Gastrocnemius medialis (tissue), 4 donors: ENCODE measurements around the gene RORC.

Experiments used
- POLR2A ChIP-seq, 2 donors: fragments of 450-650 bp; IDR thresholded peaks; one replicate each; pipeline ENCODE4 v1.6.1; 2017; ENCODE audit warnings: antibody characterized with exemption in 2 of 2, mild to moderate bottlenecking in 2 of 2, moderate library complexity in 2 of 2
- TF ChIP-seq, protein P1 (sequence below), 5 experiments: fragments of 450-650 bp in 3 of 5; fragments of 200-600 bp in 2 of 5; sonication (generic) in 2 of 5; IDR thresholded peaks in 4 of 5; conservative IDR thresholded peaks in 1 of 5; 1 replicate in 4 of 5; 2 replicates in 1 of 5; pipeline ENCODE4 v1.5.1; 2016 to 2019; ENCODE audit warnings: antibody characterized with exemption in 5 of 5, mild to moderate bottlenecking in 3 of 5, moderate library complexity in 3 of 5

DNA sequence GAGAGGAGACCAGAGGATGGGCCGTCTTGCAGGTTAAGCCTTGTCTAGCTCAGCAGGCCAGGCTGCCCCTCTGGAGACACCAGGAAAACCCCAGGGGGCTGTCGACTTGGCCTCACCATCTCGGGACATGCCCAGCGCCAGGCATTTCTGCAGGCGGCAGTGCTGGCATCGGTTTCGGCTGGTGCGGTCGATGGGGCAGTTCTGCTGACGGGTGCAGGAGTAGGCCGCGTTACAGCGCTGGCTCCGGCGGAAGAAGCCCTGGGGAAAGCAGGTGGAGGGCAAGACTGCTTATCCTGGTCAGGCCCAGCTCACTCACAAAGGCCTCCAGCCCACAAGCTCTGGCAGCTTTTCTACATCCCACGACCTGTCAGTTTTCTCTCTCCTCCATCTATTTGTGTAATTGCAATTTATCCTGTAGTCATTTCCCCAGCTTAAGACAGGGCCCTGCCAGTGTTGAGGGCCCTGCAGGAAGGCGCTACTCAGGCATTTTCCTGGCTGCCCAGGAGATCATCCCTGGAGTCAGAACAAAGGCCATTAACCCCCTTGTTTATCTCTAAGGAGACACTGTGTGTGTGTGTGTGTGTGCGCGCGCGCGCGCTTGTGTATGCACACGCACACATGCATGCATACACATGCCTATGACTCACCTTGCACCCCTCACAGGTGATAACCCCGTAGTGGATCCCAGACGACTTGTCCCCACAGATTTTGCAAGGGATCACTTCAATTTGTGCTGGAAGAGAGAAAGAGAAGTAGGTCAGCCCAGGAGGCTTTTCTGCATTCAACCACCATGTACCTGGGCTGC lies 14.9 kb downstream of the RORC start:
- TF ChIP-seq, protein P1, sequence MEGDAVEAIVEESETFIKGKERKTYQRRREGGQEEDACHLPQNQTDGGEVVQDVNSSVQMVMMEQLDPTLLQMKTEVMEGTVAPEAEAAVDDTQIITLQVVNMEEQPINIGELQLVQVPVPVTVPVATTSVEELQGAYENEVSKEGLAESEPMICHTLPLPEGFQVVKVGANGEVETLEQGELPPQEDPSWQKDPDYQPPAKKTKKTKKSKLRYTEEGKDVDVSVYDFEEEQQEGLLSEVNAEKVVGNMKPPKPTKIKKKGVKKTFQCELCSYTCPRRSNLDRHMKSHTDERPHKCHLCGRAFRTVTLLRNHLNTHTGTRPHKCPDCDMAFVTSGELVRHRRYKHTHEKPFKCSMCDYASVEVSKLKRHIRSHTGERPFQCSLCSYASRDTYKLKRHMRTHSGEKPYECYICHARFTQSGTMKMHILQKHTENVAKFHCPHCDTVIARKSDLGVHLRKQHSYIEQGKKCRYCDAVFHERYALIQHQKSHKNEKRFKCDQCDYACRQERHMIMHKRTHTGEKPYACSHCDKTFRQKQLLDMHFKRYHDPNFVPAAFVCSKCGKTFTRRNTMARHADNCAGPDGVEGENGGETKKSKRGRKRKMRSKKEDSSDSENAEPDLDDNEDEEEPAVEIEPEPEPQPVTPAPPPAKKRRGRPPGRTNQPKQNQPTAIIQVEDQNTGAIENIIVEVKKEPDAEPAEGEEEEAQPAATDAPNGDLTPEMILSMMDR (IDR thresholded peaks at IDR 0.05 in 4 of 5, conservative IDR thresholded peaks at IDR 0.05 in 1 of 5), result no peak
- no peak for TF ChIP-seq POLR2A (IDR thresholded peaks at IDR 0.05)
